MM.1S (cell line): Measurements from ENCODE around the gene AGPAT3.

ENCODE experiments used
- DNase-seq: peaks from one replicate; pipeline ENCODE4 v3.0.0-alpha.2; 2015
- H2AFZ ChIP-seq: fragments of 300-600 bp; sonication (generic); 2 replicates; pipeline ENCODE4 v1.6.0; 2016; ENCODE audit warnings: antibody characterized with exemption, low read length
- H3F3A ChIP-seq: fragments of 300-600 bp; sonication (generic); 2 replicates; pipeline ENCODE4 v1.6.1; 2016; ENCODE audit warnings: mild to moderate bottlenecking, antibody characterized with exemption, low read length, moderate library complexity, mixed read lengths; ENCODE audit not compliant: insufficient read depth
- H3K27ac ChIP-seq: fragments of 300-600 bp; sonication (generic); 2 replicates; pipeline ENCODE4 v1.5.1; 2016; ENCODE audit warnings: mild to moderate bottlenecking, low read length
- H3K27me3 ChIP-seq: fragments of 300-600 bp; sonication (generic); replicated peaks from 2 replicates; pipeline ENCODE4 v1.6.0; 2016; ENCODE audit warnings: low read length; ENCODE audit not compliant: insufficient read depth
- H3K36me3 ChIP-seq: fragments of 300-600 bp; sonication (generic); replicated peaks from 2 replicates; pipeline ENCODE4 v1.6.1; 2016; ENCODE audit warnings: mild to moderate bottlenecking, low read length, mixed read lengths; ENCODE audit not compliant: insufficient read depth
- H3K4me1 ChIP-seq: fragments of 300-600 bp; sonication (generic); 2 replicates; pipeline ENCODE4 v1.6.1; 2016; ENCODE audit warnings: low read length, mixed read lengths
- H3K4me2 ChIP-seq: fragments of 300-600 bp; sonication (generic); 2 replicates; pipeline ENCODE4 v1.6.0; 2016; ENCODE audit warnings: low read depth, low read length
- H3K4me3 ChIP-seq: fragments of 300-600 bp; sonication (generic); 2 replicates; pipeline ENCODE4 v1.5.1; 2016; ENCODE audit warnings: low read length, mixed read lengths
- H3K79me2 ChIP-seq: fragments of 300-600 bp; sonication (generic); 2 replicates; pipeline ENCODE4 v1.6.1; 2016; ENCODE audit warnings: mixed run types, low read length, mixed read lengths
- H3K9ac ChIP-seq: fragments of 300-600 bp; sonication (generic); 2 replicates; pipeline ENCODE4 v1.6.1; 2016; ENCODE audit warnings: low read length, mixed read lengths
- H3K9me2 ChIP-seq: fragments of 300-600 bp; sonication (generic); replicated peaks from 2 replicates; pipeline ENCODE4 v1.6.1; 2016; ENCODE audit warnings: mild to moderate bottlenecking, low read length, mixed read lengths; ENCODE audit not compliant: insufficient read depth
- H3K9me3 ChIP-seq: fragments of 300-600 bp; sonication (generic); replicated peaks from 2 replicates; pipeline ENCODE4 v1.6.1; 2016; ENCODE audit warnings: mild to moderate bottlenecking, low read length, mixed read lengths; ENCODE audit not compliant: insufficient read depth
- H4K20me1 ChIP-seq: fragments of 300-600 bp; sonication (generic); 2 replicates; pipeline ENCODE4 v1.6.1; 2016; ENCODE audit warnings: mild to moderate bottlenecking, low read length, moderate library complexity, mixed read lengths; ENCODE audit not compliant: insufficient read depth
- EZH2 ChIP-seq: fragments of 300-600 bp; sonication (generic); optimal IDR thresholded peaks from 2 replicates; pipeline ENCODE3; 2017; ENCODE audit warnings: low read depth, mild to moderate bottlenecking, antibody characterized with exemption, low read length, mixed read lengths
- EZH2phosphoT487 ChIP-seq: fragments of 300-600 bp; sonication (generic); IDR thresholded peaks from 2 replicates; pipeline ENCODE4 v1.6.1; 2018; ENCODE audit warnings: antibody characterized with exemption, low read length
- TF ChIP-seq, protein P1 (sequence below): fragments of 300-600 bp; sonication (generic); IDR thresholded peaks from 2 replicates; pipeline ENCODE4 v1.5.1; 2016; ENCODE audit warnings: antibody characterized with exemption, low read length, mixed read lengths

Gene AGPAT3

DNA sequence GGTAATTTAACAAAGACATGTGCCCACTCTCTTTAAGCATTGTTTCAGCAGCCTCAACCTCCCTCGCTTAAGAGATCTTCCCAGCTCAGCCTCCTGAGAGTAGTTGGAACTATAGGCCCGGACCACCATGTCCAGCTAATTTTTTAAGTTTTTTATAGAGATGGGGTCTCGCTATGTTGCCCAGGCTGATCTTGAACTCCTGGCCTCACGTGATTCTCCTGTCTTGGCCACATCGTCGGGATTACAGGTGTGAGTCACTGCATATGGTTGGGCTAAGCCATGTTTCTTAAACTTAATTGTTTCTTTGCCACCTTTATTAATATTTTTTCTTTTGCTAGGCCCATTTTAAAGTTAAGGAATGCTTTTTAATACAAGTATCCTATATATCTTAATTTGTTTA, 18.6 kb upstream of the AGPAT3 start:
- Histone ChIP-seq H3K4me1 (peaks cover 5% of the 10 kb centered on the region; the same call in 1 of the 2 replicates), H3K9me3 (no peaks in the 10 kb centered on the region), H3F3A (peaks cover 3% of the 10 kb centered on the region; the same call in 1 of the 2 replicates), H2AFZ (no peak overlapping the region), H3K4me2 (no peak overlapping the region), H3K4me3 (no peak overlapping the region), H3K79me2 (no peaks in the 10 kb centered on the region), H3K36me3 (no peaks in the 10 kb centered on the region), H3K27ac (no peak overlapping the region), H3K9me2 (no peaks in the 10 kb centered on the region), H4K20me1 (no peaks in the 10 kb centered on the region), H3K27me3 (no peaks in the 10 kb centered on the region), H3K9ac (no peak overlapping the region)
- DNase-seq: no peak
- TF ChIP-seq EZH2: no peak
- TF ChIP-seq, protein P1, sequence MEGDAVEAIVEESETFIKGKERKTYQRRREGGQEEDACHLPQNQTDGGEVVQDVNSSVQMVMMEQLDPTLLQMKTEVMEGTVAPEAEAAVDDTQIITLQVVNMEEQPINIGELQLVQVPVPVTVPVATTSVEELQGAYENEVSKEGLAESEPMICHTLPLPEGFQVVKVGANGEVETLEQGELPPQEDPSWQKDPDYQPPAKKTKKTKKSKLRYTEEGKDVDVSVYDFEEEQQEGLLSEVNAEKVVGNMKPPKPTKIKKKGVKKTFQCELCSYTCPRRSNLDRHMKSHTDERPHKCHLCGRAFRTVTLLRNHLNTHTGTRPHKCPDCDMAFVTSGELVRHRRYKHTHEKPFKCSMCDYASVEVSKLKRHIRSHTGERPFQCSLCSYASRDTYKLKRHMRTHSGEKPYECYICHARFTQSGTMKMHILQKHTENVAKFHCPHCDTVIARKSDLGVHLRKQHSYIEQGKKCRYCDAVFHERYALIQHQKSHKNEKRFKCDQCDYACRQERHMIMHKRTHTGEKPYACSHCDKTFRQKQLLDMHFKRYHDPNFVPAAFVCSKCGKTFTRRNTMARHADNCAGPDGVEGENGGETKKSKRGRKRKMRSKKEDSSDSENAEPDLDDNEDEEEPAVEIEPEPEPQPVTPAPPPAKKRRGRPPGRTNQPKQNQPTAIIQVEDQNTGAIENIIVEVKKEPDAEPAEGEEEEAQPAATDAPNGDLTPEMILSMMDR: no peak
- no peak for TF ChIP-seq EZH2phosphoT487

DNA sequence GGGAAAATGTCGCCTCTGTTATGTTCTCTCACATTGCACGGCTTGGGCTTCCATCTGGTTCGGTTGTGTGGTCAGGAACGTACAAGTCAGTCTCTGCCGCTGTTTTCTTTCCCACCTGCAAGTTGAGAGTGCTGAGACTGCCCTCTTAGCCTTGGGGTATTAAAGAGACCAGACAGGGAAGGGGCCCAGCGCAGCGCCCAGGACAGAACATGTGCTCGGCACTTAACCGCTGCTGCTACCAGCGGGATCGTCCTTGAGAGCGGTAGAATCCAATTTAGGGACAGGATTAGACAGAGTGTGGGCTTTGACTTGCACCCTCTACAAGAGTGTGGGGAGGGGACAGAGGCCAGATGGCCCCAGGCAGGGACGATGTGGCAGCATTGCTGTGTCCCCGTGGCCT, 17.7 kb upstream of the AGPAT3 start:
- Histone ChIP-seq H2AFZ (no peak overlapping the region), H3K4me3 (no peak overlapping the region), H3F3A (peaks cover 3% of the 10 kb centered on the region; the same call in 1 of the 2 replicates), H3K4me1 (peaks cover 4% of the 10 kb centered on the region; the same call in 1 of the 2 replicates), H3K4me2 (no peak overlapping the region), H3K9me2 (no peaks in the 10 kb centered on the region), H3K9ac (no peak overlapping the region), H3K36me3 (no peaks in the 10 kb centered on the region), H3K27me3 (no peaks in the 10 kb centered on the region), H3K9me3 (no peaks in the 10 kb centered on the region), H3K27ac (no peak overlapping the region), H4K20me1 (no peaks in the 10 kb centered on the region), H3K79me2 (no peaks in the 10 kb centered on the region)
- TF ChIP-seq EZH2phosphoT487 (no peak), EZH2 (no peak)
- TF ChIP-seq, protein P1: no peak
- DNase-seq: no peak

DNA sequence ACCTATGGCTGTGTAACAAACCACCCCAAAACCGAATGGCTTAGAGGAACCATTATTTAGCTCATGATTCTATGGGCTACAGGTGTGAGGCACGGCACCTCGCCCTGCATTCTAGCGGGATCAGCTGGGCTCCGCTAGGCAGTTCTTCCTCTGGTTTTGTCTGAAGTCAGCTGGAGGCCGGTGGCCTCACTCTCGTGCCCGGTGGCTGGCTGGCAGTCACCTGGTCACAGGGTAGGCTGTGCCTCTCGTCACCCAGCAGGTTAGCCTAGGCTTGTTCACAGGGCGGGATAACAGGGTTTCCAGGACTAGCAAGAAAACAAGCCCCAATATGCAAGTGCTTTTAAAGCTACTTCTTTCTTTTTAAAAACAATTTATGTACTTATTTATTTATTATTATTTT, 16.3 kb upstream of the AGPAT3 start:
- Histone ChIP-seq H3K4me3 (no peak overlapping the region), H3K4me1 (no peaks in the 10 kb centered on the region), H3K79me2 (no peaks in the 10 kb centered on the region), H3K27me3 (no peaks in the 10 kb centered on the region), H3K4me2 (no peak overlapping the region), H3F3A (no peaks in the 10 kb centered on the region), H3K27ac (no peak overlapping the region), H3K36me3 (no peaks in the 10 kb centered on the region), H2AFZ (no peak overlapping the region), H3K9ac (no peak overlapping the region), H3K9me2 (no peaks in the 10 kb centered on the region), H3K9me3 (no peaks in the 10 kb centered on the region), H4K20me1 (no peaks in the 10 kb centered on the region)
- DNase-seq: no peak
- TF ChIP-seq EZH2phosphoT487: no peak
- TF ChIP-seq, protein P1: no peak
- no peak for TF ChIP-seq EZH2
